IgD-negative memory B cell (primary cell): ENCODE data around the gene MBD5. TPM values are rescaled to one million over a fixed set of nuclear protein-coding genes. Genes with fewer than 3 reads are reported as not detected.

Experiments
- H3K27ac Mint-ChIP-seq, 3 donors: one replicate each; pipeline ENCODE4 v1.8.0; 2020 to 2022; ENCODE audit warnings: mild to moderate bottlenecking in 3 of 3, mixed read lengths in 3 of 3, moderate library complexity in 1 of 3
- H3K27me3 Mint-ChIP-seq: one replicate; pipeline ENCODE4 v1.8.0; 2021; ENCODE audit warnings: mixed read lengths
- H3K36me3 Mint-ChIP-seq: one replicate; pipeline ENCODE4 v1.8.0; 2020; ENCODE audit warnings: mild to moderate bottlenecking, mixed read lengths
- H3K4me1 Mint-ChIP-seq, 3 donors: one replicate each; pipeline ENCODE4 v1.8.0; 2020 to 2022; ENCODE audit warnings: mixed read lengths in 3 of 3, mild to moderate bottlenecking in 1 of 3
- H3K4me3 Mint-ChIP-seq, 4 donors: one replicate each; pipeline ENCODE4 v1.8.0; 2020 to 2022; ENCODE audit warnings: mild to moderate bottlenecking in 4 of 4, mixed read lengths in 4 of 4, moderate library complexity in 3 of 4
- H3K9me3 Mint-ChIP-seq, 3 donors: one replicate each; pipeline ENCODE4 v1.8.0; 2020 to 2021; ENCODE audit warnings: mixed read lengths in 3 of 3, mild to moderate bottlenecking in 1 of 3
- polyA plus RNA-seq: library from polyadenylated mRNA; unstranded; fragments of 300-500 nt; fragmentation: Illumina TruSeq; gene quantifications from one replicate; pipeline ENCODE4 v1.2.3, GENCODE V29; 2021

The MBD5 gene
- polyA plus RNA-seq, 1 donor from 2014 or later = 6.8 TPM

DNA sequence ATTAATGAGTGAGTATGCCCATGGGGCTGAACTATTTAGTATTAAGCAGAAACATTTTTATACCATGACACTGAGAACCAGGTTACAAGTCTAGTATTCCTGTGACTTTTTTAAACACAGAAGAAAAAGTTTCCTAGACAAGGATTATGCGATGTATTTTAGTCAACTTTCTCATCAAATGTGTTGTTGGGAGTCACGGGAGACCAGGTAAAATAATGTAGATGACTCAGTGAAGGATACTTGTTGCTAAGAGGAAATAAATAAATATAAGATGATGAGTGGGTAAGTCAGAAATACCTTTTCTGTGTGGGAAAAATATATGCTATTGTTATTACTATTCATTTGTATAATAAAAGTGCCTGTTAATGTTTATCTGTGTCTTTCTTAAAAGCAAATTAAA lies 23.4 kb downstream of the MBD5 start:
- Mint-ChIP-seq H3K27ac (no peak overlapping the region), H3K27me3 (no peaks in the 10 kb centered on the region), H3K36me3 (peaks cover 4% of the 10 kb centered on the region), H3K4me1 (peaks cover 31 to 53% (median 36%) of the 10 kb centered on the region in 3 donors), H3K9me3 (no peaks in the 10 kb centered on the region), H3K4me3 (no peak overlapping the region)

DNA sequence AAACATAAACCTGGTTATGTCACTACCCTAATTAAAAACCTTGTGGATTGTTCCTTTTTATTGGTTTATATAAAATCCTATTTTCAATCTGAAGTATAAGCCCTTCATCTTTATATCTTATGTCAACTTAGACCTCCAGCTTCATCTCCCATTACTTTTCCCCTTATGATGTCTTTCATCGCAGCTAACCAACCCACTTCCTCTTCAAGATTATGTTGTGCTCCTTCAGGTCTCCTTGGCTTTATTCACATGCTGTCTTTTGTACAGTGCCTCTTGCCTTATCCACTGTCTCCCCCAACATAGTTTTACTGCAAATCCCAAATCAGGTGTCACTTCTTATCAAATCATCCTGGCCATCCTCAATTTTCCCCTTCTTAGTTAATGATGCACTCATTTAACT lies 25.9 kb downstream of the MBD5 start:
- peak overlapping the region in 1 of 3 donors; percentile 0 for H3K27ac Mint-ChIP-seq
- H3K4me3 Mint-ChIP-seq = no peak overlapping the region
- H3K36me3 Mint-ChIP-seq = no peaks in the 10 kb centered on the region
- peaks cover 30 to 53% (median 43%) of the 10 kb centered on the region in 3 donors for H3K4me1 Mint-ChIP-seq
- H3K9me3 Mint-ChIP-seq = no peaks in the 10 kb centered on the region
- no peaks in the 10 kb centered on the region for H3K27me3 Mint-ChIP-seq

DNA sequence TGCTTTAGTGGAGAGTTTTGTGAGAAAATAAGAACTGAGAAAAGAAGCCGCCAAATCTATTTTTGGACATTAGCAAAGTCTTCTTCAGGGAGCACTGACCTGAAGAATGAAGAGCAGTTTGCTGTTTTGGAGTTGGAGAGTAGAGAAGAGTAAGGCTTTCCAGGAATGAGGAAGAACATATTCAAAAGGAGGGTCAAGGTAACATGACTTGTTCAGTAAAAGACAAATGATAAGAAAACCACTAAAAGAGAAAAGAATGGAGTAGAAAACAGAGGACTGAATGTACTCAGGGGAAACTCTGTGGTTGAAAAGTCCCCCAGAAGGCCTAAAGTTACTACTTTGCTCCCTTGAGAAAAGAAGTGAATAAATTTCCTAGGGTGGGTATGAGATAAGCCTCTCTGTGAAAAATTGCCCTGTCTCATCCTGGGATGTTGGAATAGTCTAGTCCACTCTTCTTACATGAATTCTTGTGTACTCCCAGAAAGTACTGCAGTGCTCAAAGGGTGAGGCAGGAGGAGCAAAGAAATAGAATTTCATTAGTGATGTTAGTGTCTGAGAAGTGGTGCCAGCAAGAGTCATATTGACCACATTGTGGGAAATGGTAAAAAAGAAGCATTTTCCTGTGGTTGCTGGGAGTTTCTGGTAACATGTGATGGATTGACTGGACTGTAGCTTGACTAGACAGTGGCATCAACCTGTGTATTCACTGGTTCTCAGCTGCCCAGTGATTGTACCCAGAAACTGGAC lies 27.8 kb downstream of the MBD5 start:
- peaks cover 2% of the 10 kb centered on the region for H3K36me3 Mint-ChIP-seq
- H3K4me3 Mint-ChIP-seq = peak overlapping the region in 3 of 4 donors; percentile 49 to 81 (median 67)
- H3K27ac Mint-ChIP-seq = peak overlapping the region in 1 of 3 donors; percentile 71
- peaks cover 23 to 42% (median 42%) of the 10 kb centered on the region in 3 donors for H3K4me1 Mint-ChIP-seq
- no peaks in the 10 kb centered on the region for H3K27me3 Mint-ChIP-seq
- H3K9me3 Mint-ChIP-seq = peaks cover 2 to 6% (median 2%) of the 10 kb centered on the region in 3 donors

DNA sequence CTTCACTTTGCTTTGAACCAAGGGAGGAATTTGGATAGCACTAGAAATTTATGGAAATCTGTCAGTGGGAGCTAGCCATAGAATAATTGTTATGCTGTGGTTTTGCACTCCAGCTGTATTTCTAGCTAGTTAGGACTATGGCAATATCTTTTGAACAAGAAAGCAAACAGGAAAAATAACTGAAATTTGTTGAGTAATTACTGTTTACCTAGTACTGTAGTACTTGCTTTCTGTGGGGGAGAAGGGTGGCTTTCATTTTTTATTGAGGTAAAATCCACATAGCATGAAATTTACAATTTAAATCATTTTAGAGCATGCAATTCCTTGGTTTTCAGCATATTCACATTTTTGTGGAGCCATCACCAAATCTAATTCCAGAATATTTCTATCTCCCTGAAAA lies 28.4 kb downstream of the MBD5 start:
- Mint-ChIP-seq H3K27me3 (no peaks in the 10 kb centered on the region), H3K27ac (no peak overlapping the region), H3K36me3 (peaks cover 2% of the 10 kb centered on the region), H3K4me3 (no peak overlapping the region), H3K4me1 (peaks cover 23 to 42% (median 42%) of the 10 kb centered on the region in 3 donors), H3K9me3 (peaks cover 2 to 6% (median 2%) of the 10 kb centered on the region in 3 donors)

DNA sequence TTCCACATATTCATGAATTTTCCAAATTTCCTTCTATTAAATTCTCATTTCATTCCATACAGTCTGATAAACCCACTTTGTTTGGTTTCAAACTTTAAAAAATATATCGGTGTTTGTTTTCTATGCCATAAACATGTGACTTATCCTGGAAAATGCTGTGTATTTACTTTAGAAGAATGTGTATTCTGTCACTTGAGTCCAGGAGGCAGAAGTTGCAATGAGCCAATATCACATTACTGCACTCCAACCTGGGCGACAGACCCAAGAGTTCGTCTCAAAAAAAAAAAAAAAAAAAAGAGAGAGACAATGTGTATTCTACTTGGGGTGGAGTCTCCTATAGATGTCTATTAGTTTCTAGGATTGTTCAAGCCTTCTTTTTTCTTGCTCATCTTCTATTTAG lies 31.8 kb downstream of the MBD5 start:
- Mint-ChIP-seq H3K9me3 (peaks cover 2 to 6% (median 2%) of the 10 kb centered on the region in 3 donors), H3K36me3 (peaks cover 8% of the 10 kb centered on the region), H3K4me1 (peaks cover 17 to 31% (median 23%) of the 10 kb centered on the region in 3 donors), H3K27me3 (no peaks in the 10 kb centered on the region), H3K4me3 (no peak overlapping the region), H3K27ac (no peak overlapping the region)

DNA sequence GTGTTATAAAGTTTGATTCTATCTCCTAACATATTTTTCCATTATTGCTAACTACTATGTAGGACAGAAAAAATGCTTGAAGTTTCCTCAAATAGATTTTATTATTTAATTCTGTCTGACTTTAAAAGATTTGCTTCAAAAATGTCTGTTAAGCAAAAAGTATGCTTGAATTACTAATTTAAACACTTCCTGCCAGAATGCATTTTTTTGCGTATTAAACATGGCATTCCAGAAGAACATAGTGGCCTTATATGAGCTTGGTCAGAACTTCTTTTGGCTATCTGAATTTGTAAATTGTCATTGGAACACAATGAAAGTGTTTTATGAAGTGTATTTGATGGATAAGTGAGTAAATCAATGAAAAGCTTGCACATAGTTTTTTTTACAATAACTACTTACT lies 37.8 kb downstream of the MBD5 start:
- Mint-ChIP-seq H3K27ac (no peak overlapping the region), H3K9me3 (no peaks in the 10 kb centered on the region), H3K36me3 (peaks cover 8% of the 10 kb centered on the region), H3K27me3 (no peaks in the 10 kb centered on the region), H3K4me1 (no peaks in the 10 kb centered on the region), H3K4me3 (no peak overlapping the region)

DNA sequence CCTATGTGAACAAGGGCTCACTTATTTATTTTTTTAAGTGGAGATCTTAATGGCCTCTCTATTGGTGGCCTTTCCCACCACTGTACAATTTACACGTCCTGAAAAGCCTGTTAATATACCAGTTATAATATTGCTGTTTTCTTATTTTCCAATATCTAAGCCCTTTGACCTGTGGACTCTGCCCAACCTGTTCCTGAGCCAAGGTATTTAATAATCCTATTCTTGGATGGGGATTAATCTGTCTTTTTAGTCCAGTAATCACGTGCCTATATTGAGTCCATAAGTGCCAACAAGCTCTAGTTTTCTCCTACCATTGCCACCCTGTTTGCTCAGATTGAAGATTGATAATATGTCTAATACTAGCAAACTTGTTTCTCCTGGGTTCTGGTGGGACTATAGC lies 42.7 kb downstream of the MBD5 start:
- Mint-ChIP-seq H3K27me3 (no peaks in the 10 kb centered on the region), H3K4me3 (no peak overlapping the region), H3K27ac (no peak overlapping the region), H3K36me3 (peaks cover 2% of the 10 kb centered on the region), H3K4me1 (peaks cover 0 to 5% (median 1%) of the 10 kb centered on the region in 3 donors), H3K9me3 (no peaks in the 10 kb centered on the region)

DNA sequence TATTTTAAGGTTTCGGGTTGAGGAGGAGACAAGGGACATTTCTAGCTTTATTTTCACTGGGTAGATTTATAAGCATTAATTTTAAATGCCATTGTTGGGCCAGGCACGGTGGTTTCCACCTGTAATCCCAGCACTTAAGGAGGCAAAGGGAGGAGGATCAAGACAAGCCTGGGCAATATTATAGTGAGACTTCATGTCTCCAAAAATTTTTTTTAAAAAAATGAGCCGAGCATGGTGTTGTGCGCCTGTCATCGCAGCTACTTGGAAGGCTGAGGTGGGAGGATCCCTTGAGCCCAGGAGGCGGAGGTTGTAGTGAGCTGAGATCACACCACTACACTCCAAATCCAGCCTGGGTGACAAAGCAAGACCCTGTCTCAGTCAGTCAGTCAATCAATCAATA lies 45.0 kb downstream of the MBD5 start:
- H3K4me3 Mint-ChIP-seq = no peak overlapping the region
- peaks cover 0 to 5% (median 1%) of the 10 kb centered on the region in 3 donors for H3K4me1 Mint-ChIP-seq
- H3K36me3 Mint-ChIP-seq = no peaks in the 10 kb centered on the region
- no peaks in the 10 kb centered on the region for H3K9me3 Mint-ChIP-seq
- no peaks in the 10 kb centered on the region for H3K27me3 Mint-ChIP-seq
- H3K27ac Mint-ChIP-seq = no peak overlapping the region

DNA sequence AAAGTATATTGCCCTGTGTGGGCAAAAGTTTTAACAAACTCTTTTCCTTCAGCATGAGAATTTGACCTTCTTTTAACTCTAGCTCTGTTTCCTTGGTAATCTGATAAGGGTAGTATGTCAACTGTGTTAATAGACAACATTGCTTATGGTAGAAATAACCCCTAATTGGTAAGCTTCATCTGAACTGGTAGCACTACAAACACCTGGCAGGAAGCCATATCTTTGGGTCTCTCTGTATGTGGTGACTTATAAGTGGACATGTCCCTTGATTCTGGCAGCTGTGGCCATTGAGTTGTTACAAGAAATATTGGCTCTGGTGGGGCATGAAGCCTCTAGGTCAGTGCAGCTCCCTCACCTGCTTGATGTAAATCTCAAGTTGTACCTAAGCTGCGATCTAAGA lies 46.9 kb downstream of the MBD5 start:
- Mint-ChIP-seq H3K4me3 (no peak overlapping the region), H3K9me3 (no peaks in the 10 kb centered on the region), H3K27me3 (no peaks in the 10 kb centered on the region), H3K4me1 (peaks cover 0 to 5% (median 1%) of the 10 kb centered on the region in 3 donors), H3K27ac (no peak overlapping the region), H3K36me3 (no peaks in the 10 kb centered on the region)

DNA sequence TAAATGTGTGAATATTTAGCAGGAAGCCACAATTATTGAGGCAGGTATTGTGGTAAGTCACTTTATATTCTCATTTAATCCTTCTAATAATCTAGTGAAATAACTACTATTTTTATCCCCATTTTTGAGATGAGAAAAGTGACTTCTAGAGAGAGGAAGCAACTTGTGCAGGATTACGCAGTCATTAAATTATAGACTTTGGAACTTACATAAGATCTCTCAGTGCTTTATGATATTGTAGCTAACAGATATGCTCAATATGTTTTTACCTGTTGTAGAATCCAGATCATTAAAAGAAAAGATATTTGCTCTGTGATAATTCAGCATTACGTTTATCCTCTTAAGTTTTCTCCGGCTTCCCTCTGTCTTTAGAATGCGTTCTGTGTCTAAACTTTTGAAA lies 50.5 kb downstream of the MBD5 start:
- Mint-ChIP-seq H3K4me1 (peaks cover 0 to 1% (median 0%) of the 10 kb centered on the region in 3 donors), H3K27ac (no peak overlapping the region), H3K4me3 (no peak overlapping the region), H3K9me3 (no peaks in the 10 kb centered on the region), H3K27me3 (no peaks in the 10 kb centered on the region), H3K36me3 (peaks cover 6% of the 10 kb centered on the region)

DNA sequence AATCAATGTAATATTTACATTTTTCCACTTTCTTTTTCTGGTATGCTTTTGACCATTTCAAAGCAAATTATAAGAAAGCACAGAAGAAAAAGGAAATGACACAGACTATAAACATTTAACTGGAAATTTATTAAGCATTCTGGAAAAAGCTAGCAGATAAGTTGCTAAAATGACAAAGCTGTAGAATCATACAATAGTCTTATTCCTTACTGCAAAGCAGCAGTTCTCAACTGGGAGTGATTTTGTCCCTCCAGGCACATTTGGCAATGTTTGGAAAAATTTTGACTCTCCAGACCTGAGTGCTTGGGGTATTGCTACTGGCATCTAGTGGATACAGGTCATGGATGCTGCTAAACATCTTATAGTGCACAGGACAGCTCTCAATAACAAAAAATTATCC lies 75.1 kb downstream of the MBD5 start:
- Mint-ChIP-seq H3K4me3 (no peak overlapping the region), H3K9me3 (peaks cover 0 to 8% (median 0%) of the 10 kb centered on the region in 3 donors), H3K27ac (no peak overlapping the region), H3K36me3 (peaks cover 3% of the 10 kb centered on the region), H3K4me1 (peaks cover 0 to 2% (median 0%) of the 10 kb centered on the region in 3 donors), H3K27me3 (no peaks in the 10 kb centered on the region)

DNA sequence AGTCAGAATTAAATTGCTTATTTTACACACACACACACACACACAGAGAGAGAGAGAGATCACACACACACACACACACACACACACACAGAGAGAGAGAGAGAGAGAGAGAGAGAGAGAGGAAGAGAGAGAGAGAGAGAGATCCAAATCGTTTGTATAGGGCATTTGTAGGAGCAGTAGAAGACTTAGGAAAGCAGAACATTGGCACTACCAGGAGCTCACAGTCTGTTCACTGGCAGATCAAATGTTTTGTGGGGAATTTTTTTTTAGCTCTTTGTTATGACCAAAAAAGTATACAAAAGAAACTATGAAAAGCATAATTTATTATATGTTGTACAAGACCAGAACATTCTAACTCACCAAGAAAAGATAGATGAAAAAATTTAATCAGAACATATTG lies 81.8 kb downstream of the MBD5 start:
- Mint-ChIP-seq H3K27me3 (no peaks in the 10 kb centered on the region), H3K9me3 (no peaks in the 10 kb centered on the region), H3K4me3 (no peak overlapping the region), H3K27ac (no peak overlapping the region), H3K36me3 (peaks cover 9% of the 10 kb centered on the region), H3K4me1 (peaks cover 1 to 7% (median 4%) of the 10 kb centered on the region in 3 donors)

DNA sequence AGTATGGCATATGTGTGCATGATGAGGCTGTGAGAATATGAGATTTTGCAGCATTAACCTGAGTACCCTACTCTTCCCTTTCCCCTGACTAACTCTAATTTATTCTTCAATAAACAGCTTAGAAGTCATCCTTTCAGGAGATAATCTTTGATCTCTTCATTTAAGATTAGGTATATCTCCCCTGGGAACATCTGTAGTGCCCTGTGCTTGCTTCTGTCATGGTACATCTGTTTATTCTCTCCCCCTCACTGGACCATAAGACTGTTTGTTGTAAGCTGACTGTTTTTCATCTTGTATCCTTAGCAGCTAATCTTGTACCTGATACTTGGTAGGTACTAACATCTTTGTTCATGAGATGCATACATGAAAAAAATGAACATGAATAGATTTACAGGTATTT lies 83.1 kb downstream of the MBD5 start:
- H3K36me3 Mint-ChIP-seq = peaks cover 11% of the 10 kb centered on the region
- H3K4me3 Mint-ChIP-seq = no peak overlapping the region
- H3K27me3 Mint-ChIP-seq = no peaks in the 10 kb centered on the region
- H3K4me1 Mint-ChIP-seq = peaks cover 1 to 7% (median 4%) of the 10 kb centered on the region in 3 donors
- peaks cover 0 to 2% (median 0%) of the 10 kb centered on the region in 3 donors for H3K9me3 Mint-ChIP-seq
- H3K27ac Mint-ChIP-seq = peak overlapping the region in 1 of 3 donors; percentile 60

DNA sequence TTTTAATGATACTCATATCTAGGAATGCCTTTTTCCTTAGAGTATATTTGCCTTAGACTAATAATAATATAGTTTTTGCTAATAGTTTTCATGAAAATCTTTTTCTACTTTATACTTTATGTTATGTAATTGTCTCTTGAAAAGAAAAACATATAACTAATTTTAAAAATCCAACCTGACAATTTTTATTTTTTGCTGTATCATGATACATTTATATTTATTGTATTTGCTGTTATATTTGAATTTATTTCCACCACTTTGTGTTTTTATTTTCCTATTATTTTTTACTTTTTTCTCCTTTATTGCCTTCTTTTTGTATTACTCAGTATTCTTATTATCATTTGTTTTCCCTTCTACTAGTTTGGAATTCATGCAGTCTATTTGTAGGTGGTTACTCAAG lies 85.4 kb downstream of the MBD5 start:
- Mint-ChIP-seq H3K4me1 (peaks cover 11 to 17% (median 13%) of the 10 kb centered on the region in 3 donors), H3K9me3 (peaks cover 0 to 2% (median 0%) of the 10 kb centered on the region in 3 donors), H3K4me3 (peak overlapping the region in 1 of 4 donors; percentile 5), H3K27me3 (no peaks in the 10 kb centered on the region), H3K27ac (no peak overlapping the region), H3K36me3 (peaks cover 11% of the 10 kb centered on the region)

DNA sequence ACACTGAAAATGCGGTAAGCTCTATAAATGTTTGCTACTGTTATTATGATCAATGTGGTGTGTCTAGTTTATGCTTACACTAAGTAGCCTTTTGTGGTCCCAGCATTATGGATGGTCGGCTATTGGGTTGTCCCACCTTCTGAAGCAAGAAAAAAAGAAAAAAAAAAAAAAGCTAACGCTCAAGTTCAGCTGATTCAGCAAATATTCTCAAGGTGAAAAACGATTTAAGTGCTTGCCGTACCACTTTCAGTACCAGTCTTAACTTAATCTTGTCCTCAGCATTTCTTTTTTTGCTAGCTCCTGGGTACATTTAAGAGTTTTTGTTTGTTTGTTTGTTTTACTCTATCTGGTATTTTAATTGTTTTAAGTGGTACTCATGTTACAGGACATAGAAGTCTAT lies 87.5 kb downstream of the MBD5 start:
- Mint-ChIP-seq H3K9me3 (peaks cover 0 to 2% (median 0%) of the 10 kb centered on the region in 3 donors), H3K27ac (peak overlapping the region in 1 of 3 donors; percentile 53), H3K4me1 (peaks cover 11 to 18% (median 11%) of the 10 kb centered on the region in 3 donors), H3K4me3 (no peak overlapping the region), H3K27me3 (no peaks in the 10 kb centered on the region), H3K36me3 (peaks cover 13% of the 10 kb centered on the region)

DNA sequence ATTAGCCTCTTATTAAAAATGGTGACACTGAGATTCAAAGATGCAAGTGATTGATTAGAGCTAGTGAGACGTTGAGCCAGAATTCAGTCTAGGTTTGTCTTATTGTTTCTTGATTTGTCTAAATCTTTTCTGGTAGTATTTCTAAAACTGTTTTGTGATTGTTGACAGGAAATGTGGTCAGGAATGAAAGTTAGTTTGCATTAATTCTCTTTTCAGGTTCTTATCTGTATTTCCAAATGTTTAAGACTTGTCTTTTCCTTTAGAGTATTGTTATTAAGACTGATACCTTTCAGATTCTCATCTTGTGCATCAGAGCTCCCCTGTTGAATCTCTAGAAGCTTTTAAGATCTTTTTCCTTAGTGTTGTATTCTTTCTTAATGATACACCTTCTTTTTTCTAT lies 89.3 kb downstream of the MBD5 start:
- Mint-ChIP-seq H3K36me3 (peaks cover 13% of the 10 kb centered on the region), H3K27me3 (no peaks in the 10 kb centered on the region), H3K4me3 (peak overlapping the region in 1 of 4 donors; percentile 52), H3K4me1 (peaks cover 9 to 18% (median 11%) of the 10 kb centered on the region in 3 donors), H3K27ac (no peak overlapping the region), H3K9me3 (peaks cover 0 to 2% (median 0%) of the 10 kb centered on the region in 3 donors)
